Stimulated activated CD4-positive, alpha-beta T cell treated with anti-CD3 and anti-CD28 coated beads, Interleukin-2, amount 100 ng/mL, for 4 hours (primary cell): ENCODE data around the gene MAP7D1.

Source experiments
- DNase-seq: peaks from one replicate; pipeline ENCODE4 v3.0.0-alpha.2; 2020; ENCODE audit warnings: low read depth

MAP7D1 gene

GRCh38 chr1:36126797-36127500 is 29.0 kb upstream of the MAP7D1 start:
- DNase-seq: peak; percentile 24

- DNase-seq: no peak
Observed at GRCh38 chr1:36128126-36128904, 27.6 kb upstream of the MAP7D1 start.

GRCh38 chr1:36128905-36129206 is 27.1 kb upstream of the MAP7D1 start:
- no peak for DNase-seq

GRCh38 chr1:36132029-36132428 is 23.9 kb upstream of the MAP7D1 start:
- no peak for DNase-seq

GRCh38 chr1:36133484-36133883 is 22.5 kb upstream of the MAP7D1 start:
- no peak for DNase-seq

GRCh38 chr1:36134031-36134430 is 21.9 kb upstream of the MAP7D1 start:
- DNase-seq: no peak

GRCh38 chr1:36134505-36135329 is 21.2 kb upstream of the MAP7D1 start:
- no peak for DNase-seq

- no peak for DNase-seq
Observed at GRCh38 chr1:36135330-36135667, 20.7 kb upstream of the MAP7D1 start.

- DNase-seq: no peak
Observed at GRCh38 chr1:36135796-36136195, 20.2 kb upstream of the MAP7D1 start.

- DNase-seq: no peak
Observed at GRCh38 chr1:36136535-36136934, 19.4 kb upstream of the MAP7D1 start.

- DNase-seq: no peak
Observed at GRCh38 chr1:36137226-36137625, 18.7 kb upstream of the MAP7D1 start.

- DNase-seq: no peak
Observed at GRCh38 chr1:36137776-36138175, 18.2 kb upstream of the MAP7D1 start.

- DNase-seq: no peak
Observed at GRCh38 chr1:36139521-36139920, 16.4 kb upstream of the MAP7D1 start.

GRCh38 chr1:36142121-36142520 is 13.8 kb upstream of the MAP7D1 start:
- DNase-seq: no peak

- DNase-seq: no peak
Observed at GRCh38 chr1:36143424-36143823, 12.5 kb upstream of the MAP7D1 start.

GRCh38 chr1:36144413-36144812 is 11.5 kb upstream of the MAP7D1 start:
- DNase-seq: no peak

- no peak for DNase-seq
Observed at GRCh38 chr1:36148821-36149236, 7.1 kb upstream of the MAP7D1 start.

- peak; percentile 99 for DNase-seq
Observed at GRCh38 chr1:36149237-36149972, 6.6 kb upstream of the MAP7D1 start, which contains the start of gene TRAPPC3. Gene TRAPPC3 (minus strand): TSS chr1:36149486. CDS start chr1:36149378, 108 bp downstream.

- no peak for DNase-seq
Observed at GRCh38 chr1:36149973-36150295, 6.0 kb upstream of the MAP7D1 start.

- peak; percentile 51 for DNase-seq
Observed at GRCh38 chr1:36150296-36151133, 5.4 kb upstream of the MAP7D1 start.

- no peak for DNase-seq
Observed at GRCh38 chr1:36151134-36151844, 4.7 kb upstream of the MAP7D1 start.
